Measurements from ENCODE around the gene FAM25G. TPM values are rescaled to one million over a fixed set of nuclear protein-coding genes. Genes with fewer than 3 reads are reported as not detected.

Gene FAM25G
- total RNA-seq, 1 experiment from 2014 or later = not detected

- no peak overlapping the region for H3K27ac ChIP-seq (ENCODE audit: low read depth, low read length)
- ChIA-PET POLR2A (no interaction called here), CTCF (no interaction called here), RAD21 (ENCODE audit: low non-redundant PET in 1 of 2, low total read pairs in 2 of 2, uncharacterized antibody in 2 of 2, unreplicated experiment in 2 of 2) (no interaction called here)
- H3K79me2 ChIP-seq (ENCODE audit: insufficient read depth, low read length) = no peaks in the 10 kb centered on the region
- no peak overlapping the region for H3K4me3 ChIP-seq (replicated peaks in 1 of 2; ENCODE audit: low read depth in 1 of 2, low read length in 2 of 2)
- DNase-seq (ENCODE audit: low read depth, low spot score) (no peak), ATAC-seq (no peak)
- no peaks in the 10 kb centered on the region for H3K27me3 ChIP-seq (ENCODE audit: insufficient read depth, low read length)
- H3K9me3 ChIP-seq (ENCODE audit: control insufficient read depth in 1 of 2, insufficient read depth in 1 of 2, low read depth in 1 of 2, low read length in 2 of 2) = no peaks in the 10 kb centered on the region
- intact Hi-C loops (cut with micrococcal nuclease) = no loop called here
- no peaks in the 10 kb centered on the region for H3K9me2 ChIP-seq (ENCODE audit: insufficient read depth)
- H3K4me1 ChIP-seq (ENCODE audit: control insufficient read depth in 1 of 2, insufficient read depth in 2 of 2, low read length in 2 of 2) = peaks cover 0 to 19% of the 10 kb centered on the region in 2 experiments; a peak in 2 of 4 replicates
- H3K4me2 ChIP-seq (ENCODE audit: low read length) = no peak overlapping the region
- TF ChIP-seq POLR2AphosphoS5 (IDR thresholded peaks at IDR 0.05; ENCODE audit: low read depth, low read length) (no peak), CBX3 (IDR thresholded peaks at IDR 0.05; ENCODE audit: low read depth) (no peak), SRF (IDR thresholded peaks at IDR 0.05; ENCODE audit: low read depth) (no peak), ZBTB33 (IDR thresholded peaks at IDR 0.05; ENCODE audit: extremely low read depth, insufficient replicate concordance, low read length) (no peak), CEBPB (IDR thresholded peaks at IDR 0.05; ENCODE audit: low read depth) (no peak), ELF1 (IDR thresholded peaks at IDR 0.05; ENCODE audit: borderline replicate concordance, low read depth) (no peak), EZH2 (IDR thresholded peaks at IDR 0.05) (no peak), TCF7L2 (IDR thresholded peaks at IDR 0.05; ENCODE audit: borderline replicate concordance, extremely low read depth, insufficient read depth, insufficient read length) (no peak), ZNF274 (IDR thresholded peaks at IDR 0.05; ENCODE audit: low read depth, low read length) (no peak)
- H3K9ac ChIP-seq (ENCODE audit: low read length) = no peak overlapping the region
- BruUV-seq (replicated peaks) = no TSS peak
- H2AFZ ChIP-seq (ENCODE audit: low read depth, low read length, poor library complexity, severe bottlenecking) = no peak overlapping the region
- no peaks in the 10 kb centered on the region for H3K36me3 ChIP-seq (ENCODE audit: control insufficient read depth in 1 of 2, insufficient read depth in 2 of 2, low read length in 2 of 2)
- H4K20me1 ChIP-seq (ENCODE audit: insufficient read depth) = no peaks in the 10 kb centered on the region
Measured at GRCh38 chr10:47454008-47454779, 37.3 kb downstream of the FAM25G start.
